HG02885 (cell line): ENCODE data around the gene SEC61G.

Experiments
- ATAC-seq: cut with Tn5 transposase; IDR thresholded peaks from one replicate; pipeline ENCODE4 v1.9.1; 2021; ENCODE audit warnings: mild to moderate bottlenecking; ENCODE audit not compliant: unreplicated experiment, poor library complexity

SEC61G gene

GRCh38 chr7:54773472-54774399, 14.7 kb upstream of the SEC61G start:
- ATAC-seq = peak; percentile 92

- no peak for ATAC-seq
These were observed 10.2 kb upstream of the SEC61G start for GRCh38 chr7:54769203-54769602.

GRCh38 chr7:54764861-54765260, 5.8 kb upstream of the SEC61G start:
- ATAC-seq = no peak

- ATAC-seq = no peak
These were observed 1.3 kb downstream of the SEC61G start for GRCh38 chr7:54757711-54758110.

DNA sequence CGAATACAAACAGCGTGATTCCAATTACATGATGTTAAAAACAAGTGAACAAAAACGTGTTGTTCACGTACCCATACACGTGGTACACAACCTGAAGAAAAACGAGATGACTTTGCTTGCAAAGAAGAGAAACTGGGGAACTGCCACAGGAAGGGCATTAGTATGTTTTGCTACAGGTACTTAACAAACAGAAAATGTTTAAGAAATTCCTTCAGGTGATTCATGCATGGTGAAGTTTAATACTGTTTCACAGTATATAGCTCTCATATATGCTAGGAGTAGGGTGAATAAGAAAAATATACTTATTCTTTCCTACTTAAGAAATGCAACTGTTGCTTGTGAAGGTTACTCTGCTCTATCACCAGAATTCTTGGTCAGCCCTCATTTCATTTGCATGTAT, 9.8 kb downstream of the SEC61G start:
- no peak for ATAC-seq

DNA sequence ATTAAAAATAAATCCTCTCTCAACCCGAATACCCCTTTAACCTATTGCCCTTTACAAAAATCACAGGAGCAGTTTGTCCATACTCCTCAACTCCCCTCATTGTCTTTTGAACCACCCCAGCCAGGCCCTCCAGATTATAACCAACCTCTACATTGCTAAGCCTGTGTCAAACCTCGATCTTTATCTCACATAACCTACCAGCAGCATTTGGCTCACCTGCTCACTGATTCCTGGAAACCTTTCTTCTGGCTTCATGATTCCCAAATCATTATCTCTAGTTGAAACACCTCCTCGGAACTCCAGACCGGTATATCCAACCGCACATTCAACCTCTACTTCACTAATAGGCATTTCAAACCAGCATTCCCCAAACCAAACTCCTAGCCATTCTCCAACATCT, 11.8 kb downstream of the SEC61G start:
- ATAC-seq = no peak

DNA sequence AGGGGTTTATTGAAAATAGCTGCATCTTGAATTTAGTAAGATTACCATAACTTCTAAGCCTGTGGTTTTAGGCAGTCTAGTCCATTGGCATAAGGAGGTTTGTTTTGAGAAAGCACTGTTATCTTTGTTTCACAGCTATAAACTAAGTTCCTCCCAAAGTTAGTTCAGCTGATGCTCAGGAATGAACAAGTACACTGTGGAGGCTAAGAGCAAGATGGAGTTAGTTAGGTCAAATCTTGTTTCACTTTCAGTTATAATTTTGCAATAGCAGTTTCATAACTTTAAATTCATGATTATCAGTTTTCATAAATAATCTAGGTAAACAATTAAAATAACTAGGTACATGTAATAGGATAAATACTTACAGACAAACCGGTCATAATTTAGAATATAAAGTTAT, 15.4 kb downstream of the SEC61G start:
- ATAC-seq = no peak

- no peak for ATAC-seq
These were observed 20.3 kb downstream of the SEC61G start for GRCh38 chr7:54738737-54739136.

DNA sequence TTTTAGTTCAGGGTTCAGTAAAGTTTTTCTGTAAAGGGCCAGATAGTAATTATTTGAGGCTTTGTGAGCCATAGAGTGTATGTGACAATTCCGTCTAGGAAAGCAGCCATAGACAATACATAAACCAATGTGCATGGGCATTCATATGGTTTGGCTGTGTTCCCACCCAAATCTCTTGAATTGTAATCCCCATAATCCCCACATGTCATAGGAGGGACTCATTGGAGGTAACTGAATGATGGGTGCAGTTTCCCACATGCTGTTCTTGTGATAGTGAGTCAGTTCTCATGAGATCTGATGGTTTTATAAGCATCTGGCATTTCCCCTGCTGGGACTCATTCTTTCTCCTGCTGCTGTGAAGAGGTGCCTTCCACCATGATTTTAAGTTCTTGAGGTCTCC, 29.9 kb downstream of the SEC61G start:
- no peak for ATAC-seq

GRCh38 chr7:54728411-54728810, 30.6 kb downstream of the SEC61G start:
- ATAC-seq = no peak

GRCh38 chr7:54725255-54725654, 33.8 kb downstream of the SEC61G start:
- no peak for ATAC-seq

DNA sequence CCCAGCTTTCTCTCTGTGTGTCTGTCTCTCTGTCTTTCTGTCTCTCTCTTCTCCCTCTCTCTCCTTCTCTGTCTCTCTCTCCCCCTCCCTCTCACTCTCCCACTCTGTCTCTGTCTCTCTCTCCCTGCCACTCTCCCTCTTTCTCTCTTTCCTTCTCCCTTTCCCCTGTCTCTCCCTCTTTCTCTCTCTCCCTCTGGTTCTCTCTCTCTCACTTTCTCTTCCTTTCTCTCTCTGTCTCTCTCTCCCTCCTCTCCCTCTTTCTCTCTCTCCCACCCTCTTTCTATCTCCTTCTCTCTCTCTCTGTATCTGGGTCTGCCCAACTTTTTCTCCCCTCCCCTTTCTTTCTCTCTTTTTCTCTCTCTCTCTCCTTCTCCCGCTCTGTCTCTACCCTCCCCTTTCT, 36.5 kb downstream of the SEC61G start:
- no peak for ATAC-seq

DNA sequence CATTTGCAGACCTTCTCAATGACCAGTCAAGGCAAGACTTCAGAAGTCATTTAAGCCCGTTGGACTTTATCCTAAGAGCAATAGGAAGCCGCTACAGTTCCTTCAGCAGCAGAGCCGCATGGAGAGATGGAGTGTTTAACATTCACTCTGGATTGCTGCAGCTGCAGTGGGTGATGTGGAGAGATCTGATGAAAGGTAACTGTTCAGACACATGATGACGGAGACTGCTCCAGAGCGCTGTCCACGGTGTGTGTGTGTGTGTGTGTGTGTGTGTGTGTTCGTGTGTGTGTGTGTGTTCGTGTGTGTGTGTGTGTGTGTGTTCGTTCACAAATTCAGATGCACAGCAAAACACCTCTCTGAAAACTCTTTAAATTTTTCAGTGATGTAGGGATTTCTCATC, 37.0 kb downstream of the SEC61G start:
- ATAC-seq = no peak

DNA sequence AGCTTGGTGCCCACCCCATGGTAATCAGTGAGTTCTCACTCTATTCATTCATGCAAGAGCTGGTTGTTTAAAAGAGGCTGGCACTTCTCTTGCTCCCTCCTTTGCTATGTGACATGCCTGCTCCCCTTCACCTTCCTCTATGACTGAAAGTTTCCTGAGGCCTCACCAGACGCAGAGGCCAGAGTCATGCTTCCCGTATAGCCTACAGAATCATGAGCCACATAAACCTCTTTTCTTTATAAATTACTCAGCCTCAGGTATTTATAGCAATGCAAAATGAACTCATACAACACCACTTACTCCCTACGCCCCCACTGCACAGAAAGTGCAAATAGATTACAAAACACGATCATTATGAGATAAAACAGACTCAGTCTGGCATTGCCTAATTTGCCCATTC, 39.0 kb downstream of the SEC61G start:
- ATAC-seq = no peak

DNA sequence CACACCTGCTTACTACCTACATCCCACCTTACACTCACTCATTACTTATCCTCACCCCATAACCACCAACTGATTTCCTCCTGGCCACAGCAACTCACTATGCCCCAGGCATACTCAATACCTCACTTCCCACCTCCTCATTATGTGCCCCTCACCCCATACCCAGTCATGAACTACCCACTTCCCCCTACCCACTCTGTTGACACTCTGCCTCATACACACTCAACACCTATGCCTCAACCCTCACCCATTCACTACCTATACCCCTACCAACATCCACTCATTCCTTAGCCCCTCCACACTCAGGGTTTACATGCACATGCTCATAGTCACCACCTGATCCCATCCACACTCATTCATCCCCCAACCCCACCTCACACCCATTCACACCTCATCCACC, 39.6 kb downstream of the SEC61G start:
- no peak for ATAC-seq

GRCh38 chr7:54712820-54713219, 46.2 kb downstream of the SEC61G start:
- no peak for ATAC-seq

DNA sequence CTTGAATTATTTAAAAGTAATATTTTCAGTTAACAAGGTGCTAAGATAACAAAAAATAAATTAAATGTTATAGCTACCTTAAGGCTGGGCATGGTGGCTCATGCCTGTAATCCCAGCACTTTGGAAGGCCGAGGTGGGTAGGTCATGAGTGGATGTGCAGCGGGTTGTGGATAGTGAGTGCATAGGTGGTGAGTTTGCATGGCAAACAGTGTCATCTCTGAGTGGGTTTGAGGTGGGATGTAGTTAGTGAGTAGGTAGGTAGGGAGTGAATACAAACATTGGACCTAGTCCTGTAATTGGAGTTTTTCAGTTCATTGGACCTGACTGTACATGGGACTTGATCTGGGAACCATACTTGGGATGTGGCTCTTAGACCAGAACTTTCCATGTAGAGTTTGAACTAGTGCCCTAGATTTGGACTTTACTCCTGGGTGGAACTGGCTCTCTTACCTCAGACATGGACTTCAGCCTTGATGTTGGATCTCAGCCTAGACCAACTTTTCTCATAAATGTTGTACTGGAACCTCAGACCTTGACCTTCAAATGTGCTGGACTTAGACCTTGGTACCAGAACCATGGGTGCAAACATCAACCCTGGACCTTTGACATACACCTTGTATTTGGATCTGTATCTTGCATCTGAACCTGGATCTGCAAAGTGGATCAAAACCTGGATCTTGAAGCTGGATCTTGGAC, 47.0 kb downstream of the SEC61G start:
- no peak for ATAC-seq

- ATAC-seq = no peak
These were observed 49.7 kb downstream of the SEC61G start for GRCh38 chr7:54709283-54709682.

DNA sequence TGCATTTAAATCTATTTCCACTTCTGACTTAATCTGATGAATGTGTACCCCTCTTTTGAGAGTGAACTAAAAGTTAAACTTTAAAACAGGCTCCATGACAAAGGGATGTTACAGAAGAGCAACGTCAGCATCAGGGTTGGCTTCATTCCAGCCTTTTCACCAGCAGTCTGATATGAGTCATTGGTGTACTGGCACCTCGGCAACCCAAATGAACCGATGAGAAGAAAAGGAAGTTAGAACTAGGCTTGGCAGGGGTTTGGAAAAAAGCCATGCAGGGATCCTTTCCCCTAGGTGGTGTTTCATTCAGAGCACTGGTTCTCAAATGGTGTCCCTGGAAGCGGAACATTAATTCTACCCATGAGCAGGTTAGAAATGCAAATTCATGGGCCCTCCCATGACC, 53.6 kb downstream of the SEC61G start:
- no peak for ATAC-seq

DNA sequence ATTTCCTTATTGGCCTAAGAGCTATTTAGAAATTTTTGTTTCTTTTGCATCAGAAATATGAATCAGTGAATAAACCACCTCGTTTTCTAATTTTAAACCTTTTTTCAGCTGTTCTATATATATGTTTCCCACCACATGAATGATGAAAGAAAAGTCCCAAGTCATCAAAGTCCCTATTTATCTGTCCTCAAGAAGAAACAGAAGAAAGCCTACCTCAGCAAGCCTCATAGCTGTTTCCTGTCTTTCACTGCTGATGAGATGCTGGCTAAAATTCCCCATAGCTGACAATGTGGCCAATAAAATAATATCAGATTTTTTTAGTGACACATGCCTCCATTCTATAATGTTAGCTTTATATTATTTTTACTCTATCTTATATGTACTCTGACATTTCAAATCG, 54.2 kb downstream of the SEC61G start:
- ATAC-seq = no peak
